HG02642 (cell line): ENCODE results near the gene TMEM138.
"Not testable (repeated sequence)": the region's sequence is repeated elsewhere in the genome, so short reads cannot be mapped to it uniquely, and the experiment has no call there.

Experiments
- ATAC-seq: cut with Tn5 transposase; IDR thresholded peaks from one replicate; pipeline ENCODE4 v1.9.1; 2021; ENCODE audit warnings: mild to moderate bottlenecking; ENCODE audit not compliant: unreplicated experiment, poor library complexity

TMEM138 gene

GRCh38 chr11:61361237-61361740 lies 885 bp upstream of the TMEM138 start:
- ATAC-seq = no peak

GRCh38 chr11:61362542-61362875 lies 335 bp downstream of the TMEM138 start:
- ATAC-seq = no peak

GRCh38 chr11:61364012-61364675 lies 2.0 kb downstream of the TMEM138 start:
- no peak for ATAC-seq

GRCh38 chr11:61367406-61367805 lies 5.2 kb downstream of the TMEM138 start:
- ATAC-seq = no peak

- ATAC-seq = no peak
Observed at GRCh38 chr11:61368646-61369045, 6.5 kb downstream of the TMEM138 start.

GRCh38 chr11:61369372-61370348 lies 7.5 kb downstream of the TMEM138 start:
- peak; percentile 54 for ATAC-seq

GRCh38 chr11:61370349-61371005 lies 8.3 kb downstream of the TMEM138 start:
- no peak for ATAC-seq

- no peak for ATAC-seq
Observed at GRCh38 chr11:61372659-61373420, 10.7 kb downstream of the TMEM138 start.

- ATAC-seq = no peak
Observed at GRCh38 chr11:61375761-61376108, 13.6 kb downstream of the TMEM138 start.

- ATAC-seq = no peak
Observed at GRCh38 chr11:61377461-61378160, 15.4 kb downstream of the TMEM138 start.

GRCh38 chr11:61378713-61379313 lies 16.6 kb downstream of the TMEM138 start:
- no peak for ATAC-seq

GRCh38 chr11:61380884-61381283 lies 18.7 kb downstream of the TMEM138 start:
- ATAC-seq = no peak

- ATAC-seq = not testable (repeated sequence)
Observed at GRCh38 chr11:61383859-61384258, 21.7 kb downstream of the TMEM138 start.

GRCh38 chr11:61384271-61385242 lies 22.4 kb downstream of the TMEM138 start:
- ATAC-seq = no peak

- ATAC-seq = no peak
Observed at GRCh38 chr11:61390161-61390560, 28.0 kb downstream of the TMEM138 start.

- ATAC-seq = no peak
Observed at GRCh38 chr11:61392981-61393595, 30.9 kb downstream of the TMEM138 start.

- ATAC-seq = no peak
Observed at GRCh38 chr11:61401173-61401572, 39.0 kb downstream of the TMEM138 start.

GRCh38 chr11:61401573-61401972 lies 39.4 kb downstream of the TMEM138 start:
- ATAC-seq = no peak
